Measurements from ENCODE around the gene LAMA1. TPM values are rescaled to one million over a fixed set of nuclear protein-coding genes. Genes with fewer than 3 reads are reported as not detected.

The LAMA1 gene
- total RNA-seq, 1 experiment from 2014 or later: not detected

GRCh38 chr18:7116001-7116730 is 1.4 kb downstream of the LAMA1 start:
- no peak for TF ChIP-seq CTCF (conservative IDR thresholded peaks at IDR 0.05; ENCODE audit: low read depth, low read length)
- no peak for TF ChIP-seq EZH2 (IDR thresholded peaks at IDR 0.05; ENCODE audit: low read length, unreplicated experiment)
- no peak for TF ChIP-seq EZH2phosphoT487 (IDR thresholded peaks at IDR 0.05; ENCODE audit: borderline replicate concordance, low read length)
- Histone ChIP-seq H3K9me3 (ENCODE audit: low read length) (no peaks in the 10 kb centered on the region), H4K20me1 (ENCODE audit: low read length) (no peaks in the 10 kb centered on the region), H3K9me2 (replicated peaks; ENCODE audit: low read length) (no peaks in the 10 kb centered on the region), H3F3A (ENCODE audit: low read length, unreplicated experiment) (no peaks in the 10 kb centered on the region), H3K9ac (ENCODE audit: low read length) (no peak overlapping the region), H3K36me3 (ENCODE audit: low read depth, low read length) (no peaks in the 10 kb centered on the region), H3K4me2 (ENCODE audit: low read length) (peak overlapping the region; percentile 65; the same call in 1 of the 2 replicates), H3K4me1 (ENCODE audit: insufficient read depth, low read length) (no peaks in the 10 kb centered on the region), H3K79me2 (ENCODE audit: low read length) (no peaks in the 10 kb centered on the region), H3K27ac (ENCODE audit: low read length) (no peak overlapping the region), H3K27me3 (ENCODE audit: low read length) (peaks cover 88% of the 10 kb centered on the region), H3K4me3 (ENCODE audit: low read length) (no peak overlapping the region), H2AFZ (ENCODE audit: low read length) (no peak overlapping the region)
- DNase-seq (no peak), ATAC-seq (peak; percentile 35)
- ChIA-PET CTCF (no interaction called here), POLR2A (ENCODE audit: unreplicated experiment) (no interaction called here)
- no TSS peak for BruUV-seq (replicated peaks)
- intact Hi-C loops (cut with micrococcal nuclease): no loop called here

GRCh38 chr18:7112936-7113335 is 4.7 kb downstream of the LAMA1 start:
- H3K9ac ChIP-seq (ENCODE audit: low read length): no peak overlapping the region
- ATAC-seq (no peak), DNase-seq (no peak)
- no peaks in the 10 kb centered on the region for H3K4me1 ChIP-seq (ENCODE audit: insufficient read depth, low read length)
- H3F3A ChIP-seq (ENCODE audit: low read length, unreplicated experiment): no peaks in the 10 kb centered on the region
- no peak overlapping the region for H3K4me2 ChIP-seq (ENCODE audit: low read length)
- intact Hi-C loops (cut with micrococcal nuclease): no loop called here
- H4K20me1 ChIP-seq (ENCODE audit: low read length): no peaks in the 10 kb centered on the region
- no peaks in the 10 kb centered on the region for H3K9me2 ChIP-seq (replicated peaks; ENCODE audit: low read length)
- CTCF ChIA-PET: no interaction called here
- H3K79me2 ChIP-seq (ENCODE audit: low read length): no peaks in the 10 kb centered on the region
- BruUV-seq (replicated peaks): no TSS peak
- TF ChIP-seq EZH2 (IDR thresholded peaks at IDR 0.05; ENCODE audit: low read length, unreplicated experiment) (no peak), EZH2phosphoT487 (IDR thresholded peaks at IDR 0.05; ENCODE audit: borderline replicate concordance, low read length) (no peak)
- peaks cover 87% of the 10 kb centered on the region for H3K27me3 ChIP-seq (ENCODE audit: low read length)
- POLR2A ChIA-PET (ENCODE audit: unreplicated experiment): no interaction called here
- no peak overlapping the region for H3K4me3 ChIP-seq (ENCODE audit: low read length)
- H2AFZ ChIP-seq (ENCODE audit: low read length): no peak overlapping the region
- H3K9me3 ChIP-seq (ENCODE audit: low read length): no peaks in the 10 kb centered on the region
- H3K27ac ChIP-seq (ENCODE audit: low read length): no peak overlapping the region
- no peaks in the 10 kb centered on the region for H3K36me3 ChIP-seq (ENCODE audit: low read depth, low read length)

- ATAC-seq (no peak), DNase-seq (no peak)
- Histone ChIP-seq H3K4me2 (ENCODE audit: low read length) (no peak overlapping the region), H3K4me3 (ENCODE audit: low read length) (no peak overlapping the region), H3K27me3 (ENCODE audit: low read length) (peaks cover 73% of the 10 kb centered on the region), H3K9ac (ENCODE audit: low read length) (no peak overlapping the region), H3K4me1 (ENCODE audit: insufficient read depth, low read length) (no peaks in the 10 kb centered on the region), H3K27ac (ENCODE audit: low read length) (no peak overlapping the region), H4K20me1 (ENCODE audit: low read length) (no peaks in the 10 kb centered on the region), H3F3A (ENCODE audit: low read length, unreplicated experiment) (no peaks in the 10 kb centered on the region), H3K79me2 (ENCODE audit: low read length) (no peaks in the 10 kb centered on the region), H3K36me3 (ENCODE audit: low read depth, low read length) (no peaks in the 10 kb centered on the region), H3K9me2 (replicated peaks; ENCODE audit: low read length) (no peaks in the 10 kb centered on the region), H2AFZ (ENCODE audit: low read length) (no peak overlapping the region), H3K9me3 (ENCODE audit: low read length) (no peaks in the 10 kb centered on the region)
- intact Hi-C loops (cut with micrococcal nuclease): no loop called here
- BruUV-seq (replicated peaks): no TSS peak
- ChIA-PET POLR2A (ENCODE audit: unreplicated experiment) (no interaction called here), CTCF (no interaction called here)
- TF ChIP-seq EZH2 (IDR thresholded peaks at IDR 0.05; ENCODE audit: low read length, unreplicated experiment): no peak
- no peak for TF ChIP-seq CTCF (conservative IDR thresholded peaks at IDR 0.05; ENCODE audit: low read depth, low read length)
- TF ChIP-seq EZH2phosphoT487 (IDR thresholded peaks at IDR 0.05; ENCODE audit: borderline replicate concordance, low read length): no peak
Observed at GRCh38 chr18:7111134-7111533, 6.5 kb downstream of the LAMA1 start.
